ENCODE data around the gene TARS3. TPM values are rescaled to one million over a fixed set of nuclear protein-coding genes. Genes with fewer than 3 reads are reported as not detected.

Gene TARS3
- total RNA-seq, 1 experiment from 2014 or later: 20.7 TPM

GRCh38 chr15:101686718-101687117, 37.6 kb downstream of the TARS3 start:
- H3K4me1 ChIP-seq (replicated peaks): peaks cover 50% of the 10 kb centered on the region
- H3K36me3 ChIP-seq: peaks cover 9% of the 10 kb centered on the region
- H3K9me3 ChIP-seq (replicated peaks): no peaks in the 10 kb centered on the region
- no peaks in the 10 kb centered on the region for H3K27me3 ChIP-seq (replicated peaks)
- H3K4me3 ChIP-seq: no peak overlapping the region
- H3K27ac ChIP-seq: no peak overlapping the region
- DNase-seq (ENCODE audit: low read depth in 1 of 2, low spot score in 2 of 2): peak in 1 of 2 experiments; percentile 34

- peaks cover 11% of the 10 kb centered on the region for H3K36me3 ChIP-seq
- no peak for DNase-seq (ENCODE audit: low read depth in 1 of 2, low spot score in 2 of 2)
- H3K27me3 ChIP-seq (replicated peaks): no peaks in the 10 kb centered on the region
- peaks cover 50% of the 10 kb centered on the region for H3K4me1 ChIP-seq (replicated peaks)
- H3K27ac ChIP-seq: peak overlapping the region; percentile 52
- H3K4me3 ChIP-seq: no peak overlapping the region
- H3K9me3 ChIP-seq (replicated peaks): no peaks in the 10 kb centered on the region
Measured at GRCh38 chr15:101684877-101685276, 39.4 kb downstream of the TARS3 start.

- no peak overlapping the region for H3K4me3 ChIP-seq
- H3K36me3 ChIP-seq: peaks cover 13% of the 10 kb centered on the region
- H3K4me1 ChIP-seq (replicated peaks): peaks cover 50% of the 10 kb centered on the region
- no peaks in the 10 kb centered on the region for H3K27me3 ChIP-seq (replicated peaks)
- H3K27ac ChIP-seq: peak overlapping the region; percentile 52
- H3K9me3 ChIP-seq (replicated peaks): no peaks in the 10 kb centered on the region
- peak; percentile 82 to 86 for DNase-seq (ENCODE audit: low read depth in 1 of 2, low spot score in 2 of 2)
Measured at GRCh38 chr15:101684384-101684783, 39.9 kb downstream of the TARS3 start.

GRCh38 chr15:101679806-101680205, 44.5 kb downstream of the TARS3 start:
- H3K4me1 ChIP-seq (replicated peaks): peaks cover 51% of the 10 kb centered on the region
- H3K27me3 ChIP-seq (replicated peaks): no peaks in the 10 kb centered on the region
- no peak for DNase-seq (ENCODE audit: low read depth in 1 of 2, low spot score in 2 of 2)
- no peak overlapping the region for H3K27ac ChIP-seq
- H3K4me3 ChIP-seq: no peak overlapping the region
- no peaks in the 10 kb centered on the region for H3K9me3 ChIP-seq (replicated peaks)
- peaks cover 16% of the 10 kb centered on the region for H3K36me3 ChIP-seq

- no peaks in the 10 kb centered on the region for H3K27me3 ChIP-seq (replicated peaks)
- H3K4me3 ChIP-seq: no peak overlapping the region
- H3K27ac ChIP-seq: peak overlapping the region; percentile 90
- peaks cover 35% of the 10 kb centered on the region for H3K4me1 ChIP-seq (replicated peaks)
- peak; percentile 73 to 84 for DNase-seq (ENCODE audit: low read depth in 1 of 2, low spot score in 2 of 2)
- H3K9me3 ChIP-seq (replicated peaks): no peaks in the 10 kb centered on the region
- H3K36me3 ChIP-seq: peaks cover 30% of the 10 kb centered on the region
Measured at GRCh38 chr15:101676921-101677329, 47.3 kb downstream of the TARS3 start.

GRCh38 chr15:101675796-101676582, 48.3 kb downstream of the TARS3 start:
- Histone ChIP-seq H3K4me3 (peak overlapping the region; percentile 23), H3K27ac (peak overlapping the region; percentile 90), H3K4me1 (replicated peaks) (peaks cover 35% of the 10 kb centered on the region), H3K36me3 (peaks cover 32% of the 10 kb centered on the region), H3K9me3 (replicated peaks) (no peaks in the 10 kb centered on the region), H3K27me3 (replicated peaks) (no peaks in the 10 kb centered on the region)
- peak; percentile 68 to 83 for DNase-seq (ENCODE audit: low read depth in 1 of 2, low spot score in 2 of 2)

GRCh38 chr15:101675015-101675414, 49.3 kb downstream of the TARS3 start:
- peak overlapping the region; percentile 90 for H3K27ac ChIP-seq
- no peak overlapping the region for H3K4me3 ChIP-seq
- H3K36me3 ChIP-seq: peaks cover 40% of the 10 kb centered on the region
- H3K4me1 ChIP-seq (replicated peaks): peaks cover 35% of the 10 kb centered on the region
- H3K27me3 ChIP-seq (replicated peaks): no peaks in the 10 kb centered on the region
- no peaks in the 10 kb centered on the region for H3K9me3 ChIP-seq (replicated peaks)
- DNase-seq (ENCODE audit: low read depth in 1 of 2, low spot score in 2 of 2): peak; percentile 69 to 87

GRCh38 chr15:101672298-101672697, 52.0 kb downstream of the TARS3 start:
- H3K4me3 ChIP-seq: no peak overlapping the region
- H3K27ac ChIP-seq: no peak overlapping the region
- peaks cover 55% of the 10 kb centered on the region for H3K36me3 ChIP-seq
- peaks cover 32% of the 10 kb centered on the region for H3K4me1 ChIP-seq (replicated peaks)
- no peaks in the 10 kb centered on the region for H3K27me3 ChIP-seq (replicated peaks)
- peaks cover under 1% of the 10 kb centered on the region; the same call in 1 of the 2 replicates for H3K9me3 ChIP-seq (replicated peaks)
- DNase-seq (ENCODE audit: low read depth in 1 of 2, low spot score in 2 of 2): no peak

GRCh38 chr15:101669744-101670143, 54.5 kb downstream of the TARS3 start:
- Histone ChIP-seq H3K4me3 (no peak overlapping the region), H3K36me3 (peaks cover 62% of the 10 kb centered on the region), H3K27me3 (replicated peaks) (no peaks in the 10 kb centered on the region), H3K4me1 (replicated peaks) (peaks cover 10% of the 10 kb centered on the region), H3K9me3 (replicated peaks) (peaks cover 7% of the 10 kb centered on the region), H3K27ac (no peak overlapping the region)
- DNase-seq (ENCODE audit: low read depth in 1 of 2, low spot score in 2 of 2): no peak

GRCh38 chr15:101667881-101668280, 56.4 kb downstream of the TARS3 start:
- H3K36me3 ChIP-seq: peaks cover 51% of the 10 kb centered on the region
- H3K4me3 ChIP-seq: no peak overlapping the region
- no peak for DNase-seq (ENCODE audit: low read depth in 1 of 2, low spot score in 2 of 2)
- no peaks in the 10 kb centered on the region for H3K27me3 ChIP-seq (replicated peaks)
- no peak overlapping the region for H3K27ac ChIP-seq
- H3K4me1 ChIP-seq (replicated peaks): peaks cover 12% of the 10 kb centered on the region
- H3K9me3 ChIP-seq (replicated peaks): peaks cover 7% of the 10 kb centered on the region

- Histone ChIP-seq H3K36me3 (peaks cover 42% of the 10 kb centered on the region), H3K4me3 (no peak overlapping the region), H3K27ac (no peak overlapping the region), H3K9me3 (replicated peaks) (peaks cover 7% of the 10 kb centered on the region), H3K4me1 (replicated peaks) (peaks cover 12% of the 10 kb centered on the region), H3K27me3 (replicated peaks) (no peaks in the 10 kb centered on the region)
- peak in 1 of 2 experiments; percentile 32 for DNase-seq (ENCODE audit: low read depth in 1 of 2, low spot score in 2 of 2)
Measured at GRCh38 chr15:101664303-101664913, 59.9 kb downstream of the TARS3 start.

- no peaks in the 10 kb centered on the region for H3K27me3 ChIP-seq (replicated peaks)
- H3K4me3 ChIP-seq: no peak overlapping the region
- no peak for DNase-seq (ENCODE audit: low read depth in 1 of 2, low spot score in 2 of 2)
- H3K36me3 ChIP-seq: peaks cover 29% of the 10 kb centered on the region
- H3K27ac ChIP-seq: no peak overlapping the region
- peaks cover 12% of the 10 kb centered on the region for H3K4me1 ChIP-seq (replicated peaks)
- H3K9me3 ChIP-seq (replicated peaks): peaks cover 6% of the 10 kb centered on the region
Measured at GRCh38 chr15:101662203-101662602, 62.1 kb downstream of the TARS3 start.

GRCh38 chr15:101660005-101660404, 64.3 kb downstream of the TARS3 start:
- H3K27me3 ChIP-seq (replicated peaks): no peaks in the 10 kb centered on the region
- H3K9me3 ChIP-seq (replicated peaks): no peaks in the 10 kb centered on the region
- no peak for DNase-seq (ENCODE audit: low read depth in 1 of 2, low spot score in 2 of 2)
- H3K4me3 ChIP-seq: no peak overlapping the region
- no peak overlapping the region for H3K27ac ChIP-seq
- H3K4me1 ChIP-seq (replicated peaks): peaks cover 11% of the 10 kb centered on the region
- H3K36me3 ChIP-seq: peaks cover 31% of the 10 kb centered on the region
